Endodermal cell (in vitro differentiated cells): Measurements from ENCODE around the gene RIN3. TPM values are rescaled to one million over a fixed set of nuclear protein-coding genes. Genes with fewer than 3 reads are reported as not detected.

Experiments
- DNase-seq: peaks from one replicate; pipeline ENCODE4 v3.0.0-alpha.2; 2017
- H3K27ac ChIP-seq: 2 replicates; pipeline ENCODE4 v1.5.1; 2013; ENCODE audit warnings: mild to moderate bottlenecking, low read depth, low read length, moderate library complexity
- H3K27me3 ChIP-seq: 2 replicates; pipeline ENCODE4 v1.6.1; 2013; ENCODE audit warnings: mild to moderate bottlenecking, low read length, moderate library complexity; ENCODE audit not compliant: insufficient read depth, control insufficient read depth, poor library complexity, severe bottlenecking
- H3K36me3 ChIP-seq: 2 replicates; pipeline ENCODE4 v1.7.0; 2013; ENCODE audit warnings: mild to moderate bottlenecking, low read length, moderate library complexity; ENCODE audit not compliant: control insufficient read depth, insufficient read depth
- H3K4me1 ChIP-seq: one replicate; pipeline ENCODE4 v1.7.0; 2013; ENCODE audit warnings: low read length; ENCODE audit not compliant: control insufficient read depth, insufficient read depth
- H3K4me3 ChIP-seq: 2 replicates; pipeline ENCODE4 v1.5.1; 2013; ENCODE audit warnings: mild to moderate bottlenecking, low read length, moderate library complexity
- H3K9ac ChIP-seq: 2 replicates; pipeline ENCODE4 v1.6.1; 2013; ENCODE audit warnings: mild to moderate bottlenecking, low read length, moderate library complexity; ENCODE audit not compliant: poor library complexity, severe bottlenecking; ENCODE audit errors: extremely low read depth
- H3K9me3 ChIP-seq: 2 replicates; pipeline ENCODE4 v1.6.1; 2013; ENCODE audit warnings: mild to moderate bottlenecking, low read length, moderate library complexity; ENCODE audit not compliant: control insufficient read depth
- H3K27ac Mint-ChIP-seq: 2 replicates; pipeline ENCODE4 v1.8.0; 2020; ENCODE audit warnings: mixed read lengths
- H3K27me3 Mint-ChIP-seq: 2 replicates; pipeline ENCODE4 v1.8.0; 2021; ENCODE audit warnings: mild to moderate bottlenecking, mixed read lengths; ENCODE audit not compliant: insufficient read depth
- H3K36me3 Mint-ChIP-seq: 2 replicates; pipeline ENCODE4 v1.8.0; 2020; ENCODE audit warnings: low read depth, mixed read lengths
- H3K4me1 Mint-ChIP-seq: 2 replicates; pipeline ENCODE4 v1.8.0; 2020; ENCODE audit warnings: mixed read lengths
- H3K4me3 Mint-ChIP-seq: 2 replicates; pipeline ENCODE4 v1.8.0; 2020; ENCODE audit warnings: mild to moderate bottlenecking, moderate library complexity, mixed read lengths
- H3K9me3 Mint-ChIP-seq: 2 replicates; pipeline ENCODE4 v1.8.0; 2020; ENCODE audit warnings: mild to moderate bottlenecking, mixed read lengths
- CTCF ChIP-seq: fragments of 200-600 bp; sonication (generic); conservative IDR thresholded peaks from 2 replicates; pipeline ENCODE4 v1.5.0; 2021; ENCODE audit warnings: antibody characterized with exemption, mild to moderate bottlenecking
- WGBS, 2 experiments: methylation state at CpG; one replicate each; pipeline versions ENCODE4 v1.1.5 to v1.1.7; 2013; ENCODE audit warnings: missing lambda C conversion rate in 2 of 2, mixed read lengths in 1 of 2; ENCODE audit not compliant: insufficient coverage in 1 of 2, insufficient read length in 1 of 2; 5-methylcytosine and 5-hydroxymethylcytosine counted together
- total RNA-seq, 2 donors: library from RNA; stranded (reverse); fragmentation: NEBNext Ultra II Directional in 1 of 2; extraction: Animal tissue kit (Norgen Biotek cat#: 25700) in 1 of 2; gene quantifications; 2 replicates in 1 of 2; 3 replicates in 1 of 2; pipeline ENCODE4 v1.2.1, GENCODE V29; 2021

RIN3 gene
- total RNA-seq, 2 donors from 2014 or later: 5.2 to 6.0 TPM

DNA sequence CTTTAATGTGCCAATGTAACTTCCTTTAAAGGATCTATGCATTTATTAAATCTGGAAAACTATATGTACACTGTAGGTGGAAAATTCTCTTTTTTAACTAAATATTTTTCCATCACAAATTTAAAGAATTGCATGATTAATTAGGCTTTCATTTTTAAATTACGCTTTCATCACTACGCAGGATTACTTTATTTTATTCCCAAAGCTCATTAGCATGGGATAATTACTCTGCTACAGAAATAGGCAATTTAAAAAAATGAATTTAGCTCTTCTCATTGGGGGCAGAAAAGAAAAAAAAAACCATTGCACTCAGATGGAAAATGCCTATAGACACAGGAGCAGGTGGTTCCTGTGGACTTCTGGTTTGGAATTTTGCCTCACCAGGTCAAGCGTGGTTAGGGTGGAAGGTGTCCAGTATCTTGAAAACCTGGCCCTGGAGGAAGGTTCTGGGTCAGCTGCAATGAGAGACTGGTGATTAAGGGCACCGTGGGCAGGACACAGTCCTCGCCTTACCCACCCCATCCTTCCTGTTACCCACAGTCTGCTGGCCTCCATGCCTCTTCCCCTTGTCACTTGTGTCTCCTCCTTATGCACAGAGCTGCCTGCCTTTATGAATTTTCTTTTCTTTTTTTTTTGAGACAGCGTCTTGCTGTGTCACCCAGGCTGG lies 17.3 kb upstream of the RIN3 start:
- Histone ChIP-seq H3K9ac (no peak overlapping the region), H3K4me1 (no peaks in the 10 kb centered on the region), H3K4me3 (no peak overlapping the region), H3K9me3 (no peaks in the 10 kb centered on the region), H3K36me3 (no peaks in the 10 kb centered on the region), H3K27ac (no peak overlapping the region), H3K27me3 (no peaks in the 10 kb centered on the region)
- 94 to 95% methylated on average over 5 to 6 of the region's 6 CpGs for WGBS, 2 experiments
- H3K9me3 Mint-ChIP-seq: no peaks in the 10 kb centered on the region
- H3K4me3 Mint-ChIP-seq: no peak overlapping the region
- H3K27ac Mint-ChIP-seq: no peak overlapping the region
- TF ChIP-seq CTCF: no peak
- no peak for DNase-seq
- H3K4me1 Mint-ChIP-seq: no peaks in the 10 kb centered on the region
- no peaks in the 10 kb centered on the region for H3K27me3 Mint-ChIP-seq
- no peaks in the 10 kb centered on the region for H3K36me3 Mint-ChIP-seq

DNA sequence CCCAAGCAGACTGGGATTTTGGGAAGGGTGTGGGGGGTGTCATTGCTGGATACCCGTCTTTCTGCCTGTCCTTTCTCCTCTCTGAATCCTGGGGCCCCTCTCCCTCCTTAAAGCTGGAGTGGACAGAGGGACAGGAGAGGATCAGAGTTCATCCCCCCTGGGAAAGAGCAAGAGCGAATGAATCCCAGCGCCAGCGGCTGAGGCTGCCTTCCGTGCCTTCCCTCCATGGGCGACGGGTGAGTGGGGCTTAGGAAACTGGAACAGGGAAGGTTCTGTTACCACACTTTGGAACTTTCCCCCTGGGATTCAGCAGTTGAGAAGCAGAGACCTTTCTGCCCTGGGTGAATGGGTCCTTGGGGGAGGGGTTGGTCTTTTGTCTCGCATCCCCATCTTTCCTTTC lies 16.2 kb upstream of the RIN3 start:
- Histone ChIP-seq H3K27ac (no peak overlapping the region), H3K9ac (no peak overlapping the region), H3K9me3 (no peaks in the 10 kb centered on the region), H3K27me3 (no peaks in the 10 kb centered on the region), H3K4me1 (no peaks in the 10 kb centered on the region), H3K4me3 (no peak overlapping the region), H3K36me3 (no peaks in the 10 kb centered on the region)
- H3K27ac Mint-ChIP-seq: no peak overlapping the region
- H3K4me3 Mint-ChIP-seq: no peak overlapping the region
- no peaks in the 10 kb centered on the region for H3K27me3 Mint-ChIP-seq
- TF ChIP-seq CTCF: no peak
- 82 to 96% methylated on average over 6 to 8 of the region's 8 CpGs for WGBS, 2 experiments
- no peaks in the 10 kb centered on the region for H3K9me3 Mint-ChIP-seq
- peak; percentile 40 for DNase-seq
- H3K4me1 Mint-ChIP-seq: no peaks in the 10 kb centered on the region
- no peaks in the 10 kb centered on the region for H3K36me3 Mint-ChIP-seq

DNA sequence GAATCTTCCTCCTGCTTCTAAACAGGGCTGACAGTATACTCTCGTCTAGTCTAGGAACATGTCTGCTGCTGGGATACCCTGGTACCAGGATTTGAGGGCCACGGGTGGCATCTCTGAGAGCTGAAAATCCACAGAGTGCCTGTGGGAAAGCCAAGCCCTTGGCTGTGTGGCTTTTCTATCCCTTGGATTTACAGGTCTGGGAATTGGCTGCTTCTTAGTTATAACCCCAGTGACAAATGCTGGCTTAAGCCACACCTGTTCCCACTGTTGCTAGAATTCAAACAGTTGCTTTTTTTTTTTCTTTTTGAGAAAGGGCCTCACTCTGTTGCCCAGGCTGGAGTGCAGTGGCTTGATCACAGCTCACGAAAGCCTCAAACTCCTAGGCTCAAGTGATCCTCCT lies 14.3 kb upstream of the RIN3 start:
- no peaks in the 10 kb centered on the region for H3K9me3 Mint-ChIP-seq
- no peak overlapping the region for H3K9ac ChIP-seq
- H3K9me3 ChIP-seq: no peaks in the 10 kb centered on the region
- H3K27ac Mint-ChIP-seq: no peak overlapping the region
- no peak overlapping the region for H3K4me3 Mint-ChIP-seq
- no peak overlapping the region for H3K27ac ChIP-seq
- H3K36me3 Mint-ChIP-seq: no peaks in the 10 kb centered on the region
- no peak for TF ChIP-seq CTCF
- WGBS, 2 experiments: 90 to 95% methylated on average over 2 to 3 of the region's 3 CpGs
- no peaks in the 10 kb centered on the region for H3K36me3 ChIP-seq
- no peaks in the 10 kb centered on the region for H3K4me1 Mint-ChIP-seq
- H3K4me3 ChIP-seq: no peak overlapping the region
- no peaks in the 10 kb centered on the region for H3K27me3 Mint-ChIP-seq
- H3K4me1 ChIP-seq: no peaks in the 10 kb centered on the region
- DNase-seq: peak; percentile 30
- no peaks in the 10 kb centered on the region for H3K27me3 ChIP-seq
